NT2/D1 (cell line): ENCODE data around the gene SLC19A2.

ENCODE experiments used
- SUZ12 ChIP-seq: IDR thresholded peaks from 2 replicates; pipeline ENCODE4 v1.6.1; 2011; ENCODE audit not compliant: insufficient read length, insufficient read depth; ENCODE audit errors: extremely low read depth
- ZNF274 ChIP-seq: IDR thresholded peaks from 2 replicates; pipeline ENCODE4 v1.6.1; 2011; ENCODE audit warnings: mild to moderate bottlenecking, low read depth, low read length

GRCh38 chr1:169517558-169518186 lies 31.9 kb upstream of the SLC19A2 start:
- TF ChIP-seq SUZ12 (no peak), ZNF274 (no peak)
